Measurements from ENCODE around the gene HOXA1. TPM values are rescaled to one million over a fixed set of nuclear protein-coding genes. Genes with fewer than 3 reads are reported as not detected.

The HOXA1 gene
- total and polyA plus RNA-seq, 2 of the 8 experiments (the other 6 are each of a cell fraction or from before 2014, with no cell fraction given) = not detected

GRCh38 chr7:27119412-27119911 lies 23.7 kb upstream of the HOXA1 start:
- Histone ChIP-seq H3K36me3 (ENCODE audit: control insufficient read depth in 2 of 4, insufficient read depth in 4 of 4, low read length in 3 of 4) (no peaks in the 10 kb centered on the region; a peak in 1 of 8 replicates), H3K79me1 (ENCODE audit: low read depth, low read length) (no peaks in the 10 kb centered on the region), H2AFZ (ENCODE audit: low read length) (no peak overlapping the region), H2BK15ac (ENCODE audit: low read length) (no peak overlapping the region), H4K20me1 (replicated peaks in 1 of 2; ENCODE audit: control insufficient read depth in 1 of 2, insufficient read depth in 2 of 2, low read length in 2 of 2) (peaks cover 33 to 34% of the 10 kb centered on the region in 2 experiments), H3K4ac (replicated peaks; ENCODE audit: insufficient read length, low read depth, low read length) (no peak overlapping the region), H3K4me2 (ENCODE audit: insufficient read depth in 1 of 2, low read depth in 2 of 2, low read length in 2 of 2) (no peak overlapping the region), H2BK12ac (ENCODE audit: low read depth, low read length) (no peak overlapping the region), H3K18ac (ENCODE audit: extremely low read depth, low read length) (no peak overlapping the region), H2AK5ac (ENCODE audit: low read depth, low read length) (no peak overlapping the region), H3K79me2 (ENCODE audit: control insufficient read depth in 1 of 2, insufficient read depth in 2 of 2, low read length in 2 of 2) (no peaks in the 10 kb centered on the region), H3K56ac (replicated peaks; ENCODE audit: insufficient read length, low read depth, low read length) (no peak overlapping the region), H3K9ac (replicated peaks in 1 of 4; ENCODE audit: extremely low read depth in 1 of 4, low read depth in 3 of 4, low read length in 3 of 4) (no peak overlapping the region), H3K4me3 (ENCODE audit: extremely low read depth in 1 of 4, insufficient read depth in 2 of 4, low read depth in 3 of 4, low read length in 4 of 4) (no peak overlapping the region), H3K23ac (ENCODE audit: insufficient read length) (no peak overlapping the region), H3K23me2 (ENCODE audit: low read depth, low read length) (no peaks in the 10 kb centered on the region; the same call in 1 of the 2 replicates), H2BK120ac (replicated peaks; ENCODE audit: low read depth, low read length) (no peak overlapping the region), H4K5ac (ENCODE audit: insufficient read length, low read depth, low read length) (no peak overlapping the region), H3K27ac (ENCODE audit: low read depth, low read length) (no peak overlapping the region), H2BK20ac (ENCODE audit: low read length) (no peak overlapping the region), H3K9me3 (ENCODE audit: insufficient read depth in 2 of 2, low read depth in 1 of 2, low read length in 1 of 2) (no peaks in the 10 kb centered on the region), H3K27me3 (replicated peaks in 1 of 4; ENCODE audit: control insufficient read depth in 3 of 4, extremely low read depth in 1 of 4, insufficient read depth in 3 of 4, low read length in 3 of 4) (peaks cover 99 to 100% (median 100%) of the 10 kb centered on the region in 4 experiments), H2BK5ac (ENCODE audit: low read depth, low read length) (no peak overlapping the region), H3K14ac (ENCODE audit: insufficient read length) (no peak overlapping the region), H4K8ac (ENCODE audit: extremely low read depth, insufficient read depth, low read length) (no peak overlapping the region), H4K91ac (replicated peaks; ENCODE audit: insufficient read length, low read length) (no peak overlapping the region), H3K4me1 (replicated peaks in 1 of 4; ENCODE audit: control insufficient read depth in 3 of 4, insufficient read depth in 4 of 4, low read length in 3 of 4) (peaks cover 0 to 2% (median 0%) of the 10 kb centered on the region in 4 experiments; a peak in 1 of 7 replicates)
- 53% methylated on average over 1 of the region's 1 CpG; no CpG with 5 or more reads in 1 of the 2 experiments for WGBS, 2 experiments (ENCODE audit: extremely low coverage in 1 of 2, insufficient coverage in 1 of 2, insufficient read length in 1 of 2, insufficient replicate concordance in 2 of 2, low coverage in 1 of 2, low lambda C conversion rate in 2 of 2, missing lambda C conversion rate in 1 of 2)
- ChIA-PET POLR2A (ENCODE audit: partially characterized antibody) (interaction anchor here (1.1 kb wide), 1 partner anchor 11 kb away, joined by 3 read pairs; no protein-coding TSS in a partner anchor), CTCF (ENCODE audit: partially characterized antibody) (interaction anchor here (0.9 to 3.0 kb wide), 9 partner anchors 9 to 269 kb away, joined by 3 to 17 read pairs (median 4); partner anchors contain the start of genes HOXA4 and HOXA5)
- DNase-seq (ENCODE audit: low read depth in 1 of 2, low spot score in 2 of 2) (no peak), FAIRE-seq (no peak)
- no peak for TF ChIP-seq TEAD4 (IDR thresholded peaks at IDR 0.05; ENCODE audit: low read depth, low read length)
- TF ChIP-seq BCL11A (IDR thresholded peaks at IDR 0.05; ENCODE audit: low read depth in 2 of 2, low read length in 2 of 2) = no peak
- TF ChIP-seq RAD21 (IDR thresholded peaks at IDR 0.05 in 1 of 2, conservative IDR thresholded peaks at IDR 0.05 in 1 of 2; ENCODE audit: low read depth in 2 of 2, low read length in 2 of 2) = no peak
- TF ChIP-seq BACH1 (IDR thresholded peaks at IDR 0.05; ENCODE audit: low read length) = no peak
- TF ChIP-seq SAP30 (IDR thresholded peaks at IDR 0.05; ENCODE audit: insufficient read depth, insufficient replicate concordance, low read length) = no peak
- TF ChIP-seq SIN3A (conservative IDR thresholded peaks at IDR 0.05 in 1 of 2, IDR thresholded peaks at IDR 0.05 in 1 of 2; ENCODE audit: low read depth in 1 of 2, low read length in 2 of 2) = no peak
